ENCODE measurements around the gene LAMP2. TPM values are rescaled to one million over a fixed set of nuclear protein-coding genes. Genes with fewer than 3 reads are reported as not detected.

Gene LAMP2
- total and polyA plus RNA-seq, 2 experiments from 2014 or later: 24.4 to 40.9 TPM

DNA sequence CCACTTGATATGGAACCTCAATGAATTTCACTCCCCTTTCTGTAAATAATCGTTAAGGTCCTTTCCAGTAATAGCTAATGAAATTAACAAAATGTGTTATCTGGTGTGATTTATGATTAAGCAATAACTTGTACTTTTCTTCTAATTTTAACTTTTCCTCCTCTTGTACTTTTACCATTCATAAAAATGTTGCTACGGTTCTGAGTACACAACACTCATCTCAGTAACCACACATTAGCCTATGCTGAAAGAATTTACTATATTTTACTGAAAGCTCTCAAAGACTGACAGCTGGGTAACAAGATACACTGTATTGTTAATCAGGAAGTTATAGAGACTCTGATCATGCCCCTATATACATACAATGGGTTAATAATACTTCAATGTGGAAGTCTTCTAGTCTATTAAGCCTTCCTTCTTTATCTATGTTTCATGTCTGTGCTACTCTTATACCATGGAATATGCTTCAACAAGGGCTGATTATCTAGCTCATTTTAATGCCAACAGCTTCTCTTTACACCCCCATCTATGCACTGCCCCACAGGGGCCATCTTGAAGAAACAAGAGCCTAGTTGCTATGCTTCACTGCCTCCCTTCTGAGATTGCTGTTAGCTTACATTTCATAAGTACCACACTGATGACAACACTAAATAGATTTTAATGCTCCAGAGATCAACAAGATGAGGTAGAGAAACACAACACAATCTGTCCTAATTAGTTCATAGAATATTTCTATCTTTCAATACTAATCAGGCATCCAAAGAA lies 39.1 kb downstream of the LAMP2 start:
- Histone ChIP-seq H3K79me2 (replicated peaks; ENCODE audit: insufficient read depth) (no peaks in the 10 kb centered on the region), H4K20me1 (replicated peaks; ENCODE audit: insufficient read depth) (no peaks in the 10 kb centered on the region), H3K36me3 (ENCODE audit: insufficient read depth) (no peaks in the 10 kb centered on the region), H3F3A (replicated peaks; ENCODE audit: low read depth) (no peaks in the 10 kb centered on the region), H3K27me3 (ENCODE audit: insufficient read depth) (no peaks in the 10 kb centered on the region), H2AFZ (no peak overlapping the region), H3K27ac (ENCODE audit: low read depth) (no peak overlapping the region), H3K4me3 (no peak overlapping the region), H3K4me1 (ENCODE audit: insufficient read depth) (no peaks in the 10 kb centered on the region), H3K9me2 (ENCODE audit: insufficient read depth) (no peaks in the 10 kb centered on the region), H3K4me2 (no peak overlapping the region)
- TF ChIP-seq STAT1 (IDR thresholded peaks at IDR 0.05; ENCODE audit: unreplicated experiment): no peak
- TF ChIP-seq ZNF331 (CRISPR knock-in tag; IDR thresholded peaks at IDR 0.05; ENCODE audit: low read depth): no peak
- no peak for TF ChIP-seq NANOG (IDR thresholded peaks at IDR 0.05; ENCODE audit: borderline replicate concordance)
- TF ChIP-seq ZNF114 (CRISPR knock-in tag; IDR thresholded peaks at IDR 0.05): no peak
- no peak for TF ChIP-seq EZH2 (IDR thresholded peaks at IDR 0.05; ENCODE audit: low read depth, unreplicated experiment)
- TF ChIP-seq JUNB (IDR thresholded peaks at IDR 0.05; ENCODE audit: unreplicated experiment): no peak
- TF ChIP-seq EZH2phosphoT487 (IDR thresholded peaks at IDR 0.05; ENCODE audit: unreplicated experiment): no peak
- TF ChIP-seq, protein P1, sequence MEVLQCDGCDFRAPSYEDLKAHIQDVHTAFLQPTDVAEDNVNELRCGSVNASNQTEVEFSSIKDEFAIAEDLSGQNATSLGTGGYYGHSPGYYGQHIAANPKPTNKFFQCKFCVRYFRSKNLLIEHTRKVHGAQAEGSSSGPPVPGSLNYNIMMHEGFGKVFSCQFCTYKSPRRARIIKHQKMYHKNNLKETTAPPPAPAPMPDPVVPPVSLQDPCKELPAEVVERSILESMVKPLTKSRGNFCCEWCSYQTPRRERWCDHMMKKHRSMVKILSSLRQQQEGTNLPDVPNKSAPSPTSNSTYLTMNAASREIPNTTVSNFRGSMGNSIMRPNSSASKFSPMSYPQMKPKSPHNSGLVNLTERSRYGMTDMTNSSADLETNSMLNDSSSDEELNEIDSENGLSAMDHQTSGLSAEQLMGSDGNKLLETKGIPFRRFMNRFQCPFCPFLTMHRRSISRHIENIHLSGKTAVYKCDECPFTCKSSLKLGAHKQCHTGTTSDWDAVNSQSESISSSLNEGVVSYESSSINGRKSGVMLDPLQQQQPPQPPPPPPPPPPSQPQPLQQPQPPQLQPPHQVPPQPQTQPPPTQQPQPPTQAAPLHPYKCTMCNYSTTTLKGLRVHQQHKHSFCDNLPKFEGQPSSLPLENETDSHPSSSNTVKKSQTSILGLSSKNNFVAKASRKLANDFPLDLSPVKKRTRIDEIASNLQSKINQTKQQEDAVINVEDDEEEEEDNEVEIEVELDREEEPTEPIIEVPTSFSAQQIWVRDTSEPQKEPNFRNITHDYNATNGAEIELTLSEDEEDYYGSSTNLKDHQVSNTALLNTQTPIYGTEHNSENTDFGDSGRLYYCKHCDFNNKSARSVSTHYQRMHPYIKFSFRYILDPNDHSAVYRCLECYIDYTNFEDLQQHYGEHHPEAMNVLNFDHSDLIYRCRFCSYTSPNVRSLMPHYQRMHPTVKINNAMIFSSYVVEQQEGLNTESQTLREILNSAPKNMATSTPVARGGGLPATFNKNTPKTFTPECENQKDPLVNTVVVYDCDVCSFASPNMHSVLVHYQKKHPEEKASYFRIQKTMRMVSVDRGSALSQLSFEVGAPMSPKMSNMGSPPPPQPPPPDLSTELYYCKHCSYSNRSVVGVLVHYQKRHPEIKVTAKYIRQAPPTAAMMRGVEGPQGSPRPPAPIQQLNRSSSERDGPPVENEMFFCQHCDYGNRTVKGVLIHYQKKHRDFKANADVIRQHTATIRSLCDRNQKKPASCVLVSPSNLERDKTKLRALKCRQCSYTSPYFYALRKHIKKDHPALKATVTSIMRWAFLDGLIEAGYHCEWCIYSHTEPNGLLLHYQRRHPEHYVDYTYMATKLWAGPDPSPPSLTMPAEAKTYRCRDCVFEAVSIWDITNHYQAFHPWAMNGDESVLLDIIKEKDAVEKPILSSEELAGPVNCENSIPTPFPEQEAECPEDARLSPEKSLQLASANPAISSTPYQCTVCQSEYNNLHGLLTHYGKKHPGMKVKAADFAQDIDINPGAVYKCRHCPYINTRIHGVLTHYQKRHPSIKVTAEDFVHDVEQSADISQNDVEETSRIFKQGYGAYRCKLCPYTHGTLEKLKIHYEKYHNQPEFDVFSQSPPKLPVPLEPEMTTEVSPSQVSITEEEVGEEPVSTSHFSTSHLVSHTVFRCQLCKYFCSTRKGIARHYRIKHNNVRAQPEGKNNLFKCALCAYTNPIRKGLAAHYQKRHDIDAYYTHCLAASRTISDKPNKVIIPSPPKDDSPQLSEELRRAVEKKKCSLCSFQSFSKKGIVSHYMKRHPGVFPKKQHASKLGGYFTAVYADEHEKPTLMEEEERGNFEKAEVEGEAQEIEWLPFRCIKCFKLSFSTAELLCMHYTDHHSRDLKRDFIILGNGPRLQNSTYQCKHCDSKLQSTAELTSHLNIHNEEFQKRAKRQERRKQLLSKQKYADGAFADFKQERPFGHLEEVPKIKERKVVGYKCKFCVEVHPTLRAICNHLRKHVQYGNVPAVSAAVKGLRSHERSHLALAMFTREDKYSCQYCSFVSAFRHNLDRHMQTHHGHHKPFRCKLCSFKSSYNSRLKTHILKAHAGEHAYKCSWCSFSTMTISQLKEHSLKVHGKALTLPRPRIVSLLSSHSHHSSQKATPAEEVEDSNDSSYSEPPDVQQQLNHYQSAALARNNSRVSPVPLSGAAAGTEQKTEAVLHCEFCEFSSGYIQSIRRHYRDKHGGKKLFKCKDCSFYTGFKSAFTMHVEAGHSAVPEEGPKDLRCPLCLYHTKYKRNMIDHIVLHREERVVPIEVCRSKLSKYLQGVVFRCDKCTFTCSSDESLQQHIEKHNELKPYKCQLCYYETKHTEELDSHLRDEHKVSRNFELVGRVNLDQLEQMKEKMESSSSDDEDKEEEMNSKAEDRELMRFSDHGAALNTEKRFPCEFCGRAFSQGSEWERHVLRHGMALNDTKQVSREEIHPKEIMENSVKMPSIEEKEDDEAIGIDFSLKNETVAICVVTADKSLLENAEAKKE (CRISPR knock-in tag; IDR thresholded peaks at IDR 0.05): no peak
- TF ChIP-seq, protein P2, sequence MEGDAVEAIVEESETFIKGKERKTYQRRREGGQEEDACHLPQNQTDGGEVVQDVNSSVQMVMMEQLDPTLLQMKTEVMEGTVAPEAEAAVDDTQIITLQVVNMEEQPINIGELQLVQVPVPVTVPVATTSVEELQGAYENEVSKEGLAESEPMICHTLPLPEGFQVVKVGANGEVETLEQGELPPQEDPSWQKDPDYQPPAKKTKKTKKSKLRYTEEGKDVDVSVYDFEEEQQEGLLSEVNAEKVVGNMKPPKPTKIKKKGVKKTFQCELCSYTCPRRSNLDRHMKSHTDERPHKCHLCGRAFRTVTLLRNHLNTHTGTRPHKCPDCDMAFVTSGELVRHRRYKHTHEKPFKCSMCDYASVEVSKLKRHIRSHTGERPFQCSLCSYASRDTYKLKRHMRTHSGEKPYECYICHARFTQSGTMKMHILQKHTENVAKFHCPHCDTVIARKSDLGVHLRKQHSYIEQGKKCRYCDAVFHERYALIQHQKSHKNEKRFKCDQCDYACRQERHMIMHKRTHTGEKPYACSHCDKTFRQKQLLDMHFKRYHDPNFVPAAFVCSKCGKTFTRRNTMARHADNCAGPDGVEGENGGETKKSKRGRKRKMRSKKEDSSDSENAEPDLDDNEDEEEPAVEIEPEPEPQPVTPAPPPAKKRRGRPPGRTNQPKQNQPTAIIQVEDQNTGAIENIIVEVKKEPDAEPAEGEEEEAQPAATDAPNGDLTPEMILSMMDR (conservative IDR thresholded peaks at IDR 0.05; ENCODE audit: low read depth in 2 of 2): no peak
- TF ChIP-seq, protein P3, sequence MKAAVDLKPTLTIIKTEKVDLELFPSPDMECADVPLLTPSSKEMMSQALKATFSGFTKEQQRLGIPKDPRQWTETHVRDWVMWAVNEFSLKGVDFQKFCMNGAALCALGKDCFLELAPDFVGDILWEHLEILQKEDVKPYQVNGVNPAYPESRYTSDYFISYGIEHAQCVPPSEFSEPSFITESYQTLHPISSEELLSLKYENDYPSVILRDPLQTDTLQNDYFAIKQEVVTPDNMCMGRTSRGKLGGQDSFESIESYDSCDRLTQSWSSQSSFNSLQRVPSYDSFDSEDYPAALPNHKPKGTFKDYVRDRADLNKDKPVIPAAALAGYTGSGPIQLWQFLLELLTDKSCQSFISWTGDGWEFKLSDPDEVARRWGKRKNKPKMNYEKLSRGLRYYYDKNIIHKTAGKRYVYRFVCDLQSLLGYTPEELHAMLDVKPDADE (IDR thresholded peaks at IDR 0.05): no peak
- TF ChIP-seq, protein P4, sequence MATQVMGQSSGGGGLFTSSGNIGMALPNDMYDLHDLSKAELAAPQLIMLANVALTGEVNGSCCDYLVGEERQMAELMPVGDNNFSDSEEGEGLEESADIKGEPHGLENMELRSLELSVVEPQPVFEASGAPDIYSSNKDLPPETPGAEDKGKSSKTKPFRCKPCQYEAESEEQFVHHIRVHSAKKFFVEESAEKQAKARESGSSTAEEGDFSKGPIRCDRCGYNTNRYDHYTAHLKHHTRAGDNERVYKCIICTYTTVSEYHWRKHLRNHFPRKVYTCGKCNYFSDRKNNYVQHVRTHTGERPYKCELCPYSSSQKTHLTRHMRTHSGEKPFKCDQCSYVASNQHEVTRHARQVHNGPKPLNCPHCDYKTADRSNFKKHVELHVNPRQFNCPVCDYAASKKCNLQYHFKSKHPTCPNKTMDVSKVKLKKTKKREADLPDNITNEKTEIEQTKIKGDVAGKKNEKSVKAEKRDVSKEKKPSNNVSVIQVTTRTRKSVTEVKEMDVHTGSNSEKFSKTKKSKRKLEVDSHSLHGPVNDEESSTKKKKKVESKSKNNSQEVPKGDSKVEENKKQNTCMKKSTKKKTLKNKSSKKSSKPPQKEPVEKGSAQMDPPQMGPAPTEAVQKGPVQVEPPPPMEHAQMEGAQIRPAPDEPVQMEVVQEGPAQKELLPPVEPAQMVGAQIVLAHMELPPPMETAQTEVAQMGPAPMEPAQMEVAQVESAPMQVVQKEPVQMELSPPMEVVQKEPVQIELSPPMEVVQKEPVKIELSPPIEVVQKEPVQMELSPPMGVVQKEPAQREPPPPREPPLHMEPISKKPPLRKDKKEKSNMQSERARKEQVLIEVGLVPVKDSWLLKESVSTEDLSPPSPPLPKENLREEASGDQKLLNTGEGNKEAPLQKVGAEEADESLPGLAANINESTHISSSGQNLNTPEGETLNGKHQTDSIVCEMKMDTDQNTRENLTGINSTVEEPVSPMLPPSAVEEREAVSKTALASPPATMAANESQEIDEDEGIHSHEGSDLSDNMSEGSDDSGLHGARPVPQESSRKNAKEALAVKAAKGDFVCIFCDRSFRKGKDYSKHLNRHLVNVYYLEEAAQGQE (IDR thresholded peaks at IDR 0.05; ENCODE audit: unreplicated experiment): no peak
- no peak for TF ChIP-seq POLR2AphosphoS5 (IDR thresholded peaks at IDR 0.05; ENCODE audit: low read depth)
- TF ChIP-seq CREB1 (CRISPR knock-in tag; IDR thresholded peaks at IDR 0.05; ENCODE audit: low read depth): no peak
- DNase-seq (ENCODE audit: low spot score) (no peak), ATAC-seq (no peak)
- Mint-ChIP-seq H3K27me3 (ENCODE audit: insufficient read depth, low read depth, poor library complexity) (no peaks in the 10 kb centered on the region), H3K4me3 (no peak overlapping the region), H3K27ac (no peak overlapping the region), H3K9me3 (no peaks in the 10 kb centered on the region), H3K4me1 (no peaks in the 10 kb centered on the region; the same call in 2 of the 3 replicates), H3K36me3 (ENCODE audit: low read depth) (no peaks in the 10 kb centered on the region)
